IMR-90 (cell line): ENCODE data around the gene FGF21. TPM values are rescaled to one million over a fixed set of nuclear protein-coding genes. Genes with fewer than 3 reads are reported as not detected.
A peak's percentile ranks its signal among the peaks of the same experiment; 100 is the strongest.

Source experiments
- ATAC-seq: fragments of 200-7000 bp; cut with Tn5 transposase; 2 replicates; pipeline ENCODE4 v1.9.1; 2020; ENCODE audit warnings: low read depth, mild to moderate bottlenecking, moderate library complexity
- BruUV-seq: library from RNA; stranded (reverse); fragments of 400-500 nt; replicated peaks from 2 replicates; lab custom pipeline; 2021; lab: Mats Ljungman, UMichigan
- CTCF ChIA-PET: fragments of 300-600 bp; formaldehyde crosslinking; extraction: SDS; loops from one replicate; lab custom pipeline; 2021; ENCODE audit warnings: antibody characterized with exemption; lab: Yijun Ruan, JAX
- POLR2A ChIA-PET: fragments of 300-600 bp; sonication (Branson Sonifier 250); formaldehyde crosslinking; loops from one replicate; lab custom pipeline; 2022; ENCODE audit warnings: antibody characterized with exemption; ENCODE audit not compliant: unreplicated experiment; lab: Charles Lee
- DNase-seq: peaks from one replicate; pipeline ENCODE4 v3.0.0; 2013
- H2AFZ ChIP-seq: replicated peaks from 2 replicates; pipeline ENCODE3; 2013; ENCODE audit warnings: low read length, mild to moderate bottlenecking; ENCODE audit not compliant: poor library complexity
- H2AK5ac ChIP-seq: 2 replicates; pipeline ENCODE4 v1.6.1; 2013; ENCODE audit warnings: low read depth, low read length, inconsistent platforms
- H2AK9ac ChIP-seq: replicated peaks from 2 replicates; pipeline ENCODE3; 2013; ENCODE audit warnings: mild to moderate bottlenecking, low read depth, low read length, moderate library complexity; ENCODE audit not compliant: poor library complexity
- H2BK120ac ChIP-seq: 2 replicates; pipeline ENCODE4 v1.6.1; 2013; ENCODE audit warnings: low read depth, low read length, inconsistent platforms
- H2BK15ac ChIP-seq: 3 replicates; pipeline ENCODE4 v1.6.1; 2013; ENCODE audit warnings: low read depth, low read length, inconsistent platforms
- H2BK20ac ChIP-seq: 2 replicates; pipeline ENCODE4 v1.6.1; 2013; ENCODE audit warnings: low read depth, mild to moderate bottlenecking, inconsistent platforms, low read length, moderate library complexity
- H2BK5ac ChIP-seq: 2 replicates; pipeline ENCODE4 v1.6.1; 2013; ENCODE audit warnings: mild to moderate bottlenecking, low read depth, low read length, inconsistent platforms; ENCODE audit not compliant: poor library complexity, severe bottlenecking
- H3K14ac ChIP-seq: replicated peaks from 2 replicates; pipeline ENCODE4 v1.6.1; 2013; ENCODE audit warnings: low read depth, low read length, inconsistent platforms
- H3K18ac ChIP-seq: 2 replicates; pipeline ENCODE4 v1.6.1; 2013; ENCODE audit warnings: low read depth, low read length, control low read depth
- H3K23ac ChIP-seq: 2 replicates; pipeline ENCODE4 v1.6.1; 2013; ENCODE audit warnings: low read depth, low read length, inconsistent platforms
- H3K27ac ChIP-seq: 2 replicates; pipeline ENCODE4 v1.5.1; 2013; ENCODE audit warnings: mild to moderate bottlenecking, control low read depth, low read length; ENCODE audit not compliant: insufficient read depth
- H3K27me3 ChIP-seq: 2 replicates; pipeline ENCODE4 v1.6.1; 2013; ENCODE audit warnings: low read length; ENCODE audit not compliant: control insufficient read depth, insufficient read depth
- H3K36me3 ChIP-seq: 2 replicates; pipeline ENCODE4 v1.6.1; 2013; ENCODE audit warnings: low read length, mixed read lengths; ENCODE audit not compliant: control insufficient read depth, insufficient read depth
- H3K4ac ChIP-seq: 2 replicates; pipeline ENCODE4 v1.6.1; 2013; ENCODE audit warnings: low read depth, low read length, inconsistent platforms
- H3K4me1 ChIP-seq: 2 replicates; pipeline ENCODE4 v1.6.1; 2013; ENCODE audit warnings: low read length, mixed read lengths; ENCODE audit not compliant: control insufficient read depth, insufficient read depth
- H3K4me2 ChIP-seq: 2 replicates; pipeline ENCODE4 v1.6.1; 2013; ENCODE audit warnings: low read depth, mild to moderate bottlenecking, control low read depth, low read length, moderate library complexity
- H3K4me3 ChIP-seq: 2 replicates; pipeline ENCODE4 v1.5.1; 2013; ENCODE audit warnings: low read depth, mild to moderate bottlenecking, control low read depth, low read length, moderate library complexity; ENCODE audit not compliant: insufficient read depth
- H3K56ac ChIP-seq: 2 replicates; pipeline ENCODE4 v1.6.1; 2013; ENCODE audit warnings: low read length, inconsistent platforms; ENCODE audit not compliant: insufficient read depth; ENCODE audit errors: extremely low read depth
- H3K79me1 ChIP-seq, 2 experiments: 2 replicates each; pipeline ENCODE4 v1.6.1; 2013; ENCODE audit warnings: low read length in 2 of 2, inconsistent platforms in 1 of 2, low read depth in 1 of 2
- H3K9ac ChIP-seq: 2 replicates; pipeline ENCODE4 v1.6.1; 2013; ENCODE audit warnings: low read depth, low read length, control low read depth
- H3K9me1 ChIP-seq: 2 replicates; pipeline ENCODE4 v1.6.1; 2013; ENCODE audit warnings: low read length, inconsistent platforms; ENCODE audit not compliant: insufficient read depth
- H3K9me3 ChIP-seq: 2 replicates; pipeline ENCODE4 v1.6.1; 2013; ENCODE audit warnings: low read length; ENCODE audit not compliant: control insufficient read depth, insufficient read depth
- H4K20me1 ChIP-seq: 2 replicates; pipeline ENCODE4 v1.6.1; 2013; ENCODE audit warnings: low read length, inconsistent platforms; ENCODE audit not compliant: insufficient read depth
- H4K5ac ChIP-seq: 2 replicates; pipeline ENCODE4 v1.6.1; 2013; ENCODE audit warnings: mild to moderate bottlenecking, low read depth, low read length, control low read depth
- H4K8ac ChIP-seq, 2 experiments: 2 replicates each; pipeline ENCODE4 v1.6.1; 2013; ENCODE audit warnings: low read depth in 2 of 2, low read length in 2 of 2, control low read depth in 1 of 2, inconsistent platforms in 1 of 2
- H4K91ac ChIP-seq: 2 replicates; pipeline ENCODE4 v1.6.1; 2013; ENCODE audit warnings: low read depth, low read length, inconsistent platforms; ENCODE audit not compliant: insufficient read depth
- CEBPB ChIP-seq: IDR thresholded peaks from 2 replicates; pipeline ENCODE4 v1.6.1; 2012; ENCODE audit warnings: low read depth, low read length, improper control_type of control experiment
- CHD1 ChIP-seq: IDR thresholded peaks from 2 replicates; pipeline ENCODE4 v1.6.1; 2012; ENCODE audit warnings: low read depth, low read length, improper control_type of control experiment
- CTCF ChIP-seq: conservative IDR thresholded peaks from 2 replicates; pipeline ENCODE4 v1.5.1; 2012; ENCODE audit warnings: mild to moderate bottlenecking, low read depth, low read length, improper control_type of control experiment
- ELK1 ChIP-seq: fragments of 150-350 bp; IDR thresholded peaks from 2 replicates; pipeline ENCODE4 v1.6.1; 2016; ENCODE audit warnings: low read depth, mild to moderate bottlenecking, low read length, moderate library complexity, borderline replicate concordance
- FOS ChIP-seq: fragments of 150-350 bp; IDR thresholded peaks from 2 replicates; pipeline ENCODE4 v1.6.1; 2016; ENCODE audit warnings: low read depth, low read length
- MAFK ChIP-seq: IDR thresholded peaks from 2 replicates; pipeline ENCODE4 v1.6.1; 2012; ENCODE audit warnings: low read depth, low read length, improper control_type of control experiment
- MAZ ChIP-seq: IDR thresholded peaks from 2 replicates; pipeline ENCODE4 v1.6.1; 2012; ENCODE audit warnings: low read depth, mild to moderate bottlenecking, low read length, improper control_type of control experiment, moderate library complexity, borderline replicate concordance
- NFE2L2 ChIP-seq: fragments of 150-350 bp; IDR thresholded peaks from 2 replicates; pipeline ENCODE4 v1.6.1; 2016; ENCODE audit warnings: low read depth, mild to moderate bottlenecking, low read length
- POLR2A ChIP-seq: IDR thresholded peaks from 2 replicates; pipeline ENCODE4 v1.6.1; 2012; ENCODE audit warnings: mild to moderate bottlenecking, low read depth, low read length
- RAD21 ChIP-seq: IDR thresholded peaks from 2 replicates; pipeline ENCODE4 v1.6.1; 2012; ENCODE audit warnings: low read length, improper control_type of control experiment
- RCOR1 ChIP-seq: IDR thresholded peaks from 2 replicates; pipeline ENCODE4 v1.6.1; 2012; ENCODE audit warnings: mild to moderate bottlenecking, low read length, improper control_type of control experiment; ENCODE audit not compliant: insufficient replicate concordance
- RFX5 ChIP-seq: IDR thresholded peaks from 2 replicates; pipeline ENCODE4 v1.8.0; 2012; ENCODE audit warnings: low read depth, mild to moderate bottlenecking, low read length, moderate library complexity
- SMC3 ChIP-seq: fragments of 150-350 bp; IDR thresholded peaks from 2 replicates; pipeline ENCODE4 v1.6.1; 2016; ENCODE audit warnings: low read depth, mild to moderate bottlenecking, antibody characterized with exemption, low read length, moderate library complexity
- WGBS, 2 experiments: methylation state at CpG; one replicate each; pipeline versions ENCODE4 v1.1.5 to v1.1.7; 2013; ENCODE audit warnings: missing lambda C conversion rate in 2 of 2; ENCODE audit not compliant: insufficient read length in 1 of 2; ENCODE audit errors: extremely low coverage in 2 of 2; 5-methylcytosine and 5-hydroxymethylcytosine counted together
- dilution Hi-C: fragments of 300-500 bp; cut with HindIII; formaldehyde crosslinking; loops from one replicate; pipeline ENCODE4 v1.14.3; 2018; ENCODE audit warnings: low sequenced_read_pairs; ENCODE audit not compliant: unreplicated experiment
- in situ Hi-C: fragments of 300-500 bp; cut with MboI; formaldehyde crosslinking; loops from 3 replicates; pipeline ENCODE4 v1.14.3; 2019; ENCODE audit warnings: low sequenced_read_pairs, inconsistent platforms, mixed read lengths
- intact Hi-C: fragments of 100-400 bp; cut with micrococcal nuclease; formaldehyde crosslinking; loops from 2 replicates; pipeline ENCODE4 v1.10.0; 2022
- polyA plus RNA-seq, 3 experiments: library from polyadenylated mRNA; depleted of rRNA; stranded (reverse); fragments of >200 nt; gene quantifications; 2 replicates each; pipeline ENCODE4 v1.2.3, GENCODE V29; 2012; ENCODE audit warnings: low replicate concordance in 1 of 3
- total RNA-seq: library from RNA; depleted of rRNA; stranded (reverse); fragments of >200 nt; gene quantifications from 2 replicates; pipeline ENCODE4 v1.2.3, GENCODE V29; 2012
- TF ChIP-seq, protein P1 (sequence below): fragments of 150-350 bp; IDR thresholded peaks from 2 replicates; pipeline ENCODE4 v1.6.1; 2017; ENCODE audit warnings: mild to moderate bottlenecking, antibody characterized with exemption, low read length, low read depth

Gene FGF21
- total and polyA plus RNA-seq, 2 of the 4 experiments (the other 2 are of a cell fraction), result not detected

DNA sequence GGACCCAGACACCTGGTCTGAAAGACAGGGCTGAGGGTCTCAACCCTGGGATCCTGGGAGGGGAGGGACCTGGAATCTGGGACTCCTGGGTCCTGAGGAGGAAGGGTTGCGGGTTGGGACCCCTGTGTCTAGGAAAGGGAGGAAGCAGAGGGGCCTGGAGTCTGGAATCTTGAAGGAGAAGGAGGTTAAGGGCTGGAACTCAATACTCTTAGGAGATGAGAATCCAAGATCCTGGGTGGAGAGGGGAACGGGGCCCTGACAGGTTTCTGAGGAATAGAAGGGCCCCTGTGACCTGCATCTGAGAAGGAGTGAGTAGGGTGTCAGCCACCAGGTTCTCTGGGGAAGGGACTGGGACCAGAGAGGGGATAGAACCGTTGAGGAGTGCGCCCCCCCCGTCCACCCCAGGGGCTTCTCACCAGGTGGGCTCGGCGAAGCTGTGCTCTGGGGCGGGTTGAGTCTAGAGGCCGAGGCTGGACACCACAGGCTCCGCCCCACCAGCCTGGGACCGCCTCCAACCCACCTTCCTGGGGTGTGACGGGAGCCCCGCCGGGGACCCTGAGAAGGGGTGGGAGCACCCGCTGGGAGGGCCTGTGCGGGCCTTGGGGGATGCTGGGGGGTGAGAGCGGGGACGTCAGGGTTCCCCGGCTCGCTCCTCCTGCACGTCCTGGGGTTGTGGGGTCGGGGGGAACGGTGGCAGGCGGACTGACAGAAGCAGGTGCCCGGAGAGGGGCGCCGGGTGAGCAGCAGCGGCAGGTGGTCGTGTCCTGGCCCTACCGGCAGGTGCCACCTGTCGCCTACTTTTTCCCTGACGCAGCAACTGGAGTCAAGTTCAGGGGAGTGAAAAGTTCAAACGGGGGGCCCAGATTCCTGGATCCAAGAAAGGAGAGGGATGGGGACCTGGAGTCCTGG lies 35.8 kb upstream of the FGF21 start, which contains the start of gene MAMSTR:
MAMSTR (minus strand) TSS at position 463 of the 909 bp plus-strand sequence. CDS start 694 bp downstream, outside the sequence.
- Histone ChIP-seq H3K23ac (no peak within 1 kb of the TSS), H3K36me3 (no peaks in the 10 kb centered on the region), H2AK9ac (peak within 1 kb of the TSS; percentile 21), H3K9ac (no peak within 1 kb of the TSS), H3K56ac (no peak within 1 kb of the TSS), H3K9me1 (peaks cover 8% of the 10 kb centered on the region), H3K4me2 (peak within 1 kb of the TSS; percentile 30), H4K8ac (peak within 1 kb of the TSS; percentile 44 to 95), H3K4me3 (no peak within 1 kb of the TSS), H4K20me1 (no peaks in the 10 kb centered on the region), H3K9me3 (no peaks in the 10 kb centered on the region), H3K14ac (peak within 1 kb of the TSS; percentile 43; the same call in 1 of the 2 replicates), H3K18ac (no peak within 1 kb of the TSS), H4K91ac (peak within 1 kb of the TSS; percentile 35; the same call in 1 of the 2 replicates), H4K5ac (peak within 1 kb of the TSS; percentile 17), H2BK5ac (peak within 1 kb of the TSS; percentile 10), H3K79me1 (peaks cover 4 to 19% of the 10 kb centered on the region in 2 experiments; a peak in 3 of 4 replicates), H2AFZ (peak within 1 kb of the TSS; percentile 97), H3K4me1 (peaks cover 10% of the 10 kb centered on the region), H2BK120ac (0 out of 2 replicates have a peak within 1 kb of the TSS, but pooled peaks have one; percentile 34), H2BK15ac (no peak within 1 kb of the TSS; the same call in 2 of the 3 replicates), H2AK5ac (no peak within 1 kb of the TSS; the same call in 1 of the 2 replicates), H3K27me3 (no peaks in the 10 kb centered on the region), H2BK20ac (no peak within 1 kb of the TSS), H3K4ac (peak within 1 kb of the TSS; percentile 60), H3K27ac (no peak within 1 kb of the TSS)
- dilution Hi-C loops (no loop called here), in situ Hi-C loops (no loop called here), intact Hi-C loops (no loop called here)
- ATAC-seq (no peak), DNase-seq (no peak)
- BruUV-seq, result no TSS peak
- CTCF ChIA-PET, result no interaction called here
- POLR2A ChIA-PET, result no interaction called here
- WGBS, 2 experiments, result 81% methylated on average over 14 of the region's 33 CpGs; no CpG with 5 or more reads in 1 of the 2 experiments
- TF ChIP-seq RFX5 (no peak), CHD1 (no peak), RCOR1 (no peak), MAZ (no peak), CEBPB (no peak), NFE2L2 (no peak), MAFK (no peak), POLR2A (no peak), RAD21 (no peak), CTCF (no peak), FOS (no peak), ELK1 (no peak), SMC3 (no peak)
- TF ChIP-seq, protein P1, sequence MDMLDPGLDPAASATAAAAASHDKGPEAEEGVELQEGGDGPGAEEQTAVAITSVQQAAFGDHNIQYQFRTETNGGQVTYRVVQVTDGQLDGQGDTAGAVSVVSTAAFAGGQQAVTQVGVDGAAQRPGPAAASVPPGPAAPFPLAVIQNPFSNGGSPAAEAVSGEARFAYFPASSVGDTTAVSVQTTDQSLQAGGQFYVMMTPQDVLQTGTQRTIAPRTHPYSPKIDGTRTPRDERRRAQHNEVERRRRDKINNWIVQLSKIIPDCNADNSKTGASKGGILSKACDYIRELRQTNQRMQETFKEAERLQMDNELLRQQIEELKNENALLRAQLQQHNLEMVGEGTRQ, result no peak
